Skeletal muscle tissue (tissue), 4 donors: ENCODE measurements around the gene PCDHGB3. TPM values are rescaled to one million over a fixed set of nuclear protein-coding genes. Genes with fewer than 3 reads are reported as not detected.
"Not testable (repeated sequence)": the region's sequence is repeated elsewhere in the genome, so short reads cannot be mapped to it uniquely, and the experiment has no call there.

Experiments
- H3K27ac ChIP-seq: one replicate; pipeline ENCODE4 v1.7.0; 2013; ENCODE audit warnings: mild to moderate bottlenecking, low read depth, low read length, inconsistent platforms
- H3K27me3 ChIP-seq, 3 donors: one replicate each; pipeline ENCODE4 v1.7.0; 2013; ENCODE audit warnings: low read length in 3 of 3; ENCODE audit not compliant: control insufficient read depth in 3 of 3, insufficient read depth in 3 of 3
- H3K36me3 ChIP-seq, 3 donors: one replicate each; pipeline ENCODE4 v1.7.0; 2013; ENCODE audit warnings: low read length in 3 of 3; ENCODE audit not compliant: control insufficient read depth in 3 of 3, insufficient read depth in 3 of 3
- H3K4me1 ChIP-seq, 3 donors: one replicate each; pipeline ENCODE4 v1.7.0; 2013; ENCODE audit warnings: low read length in 3 of 3, mild to moderate bottlenecking in 3 of 3; ENCODE audit not compliant: control insufficient read depth in 3 of 3, insufficient read depth in 3 of 3
- H3K4me3 ChIP-seq, 3 donors: one replicate each; pipeline ENCODE4 v1.7.0; 2013; ENCODE audit warnings: low read length in 3 of 3
- H3K9ac ChIP-seq, 3 donors: one replicate each; pipeline ENCODE4 v1.7.0; 2013; ENCODE audit warnings: low read length in 3 of 3, mild to moderate bottlenecking in 3 of 3, moderate library complexity in 2 of 3, low read depth in 1 of 3
- H3K9me3 ChIP-seq, 3 donors: one replicate each; pipeline ENCODE4 v1.7.0; 2013; ENCODE audit warnings: low read length in 3 of 3; ENCODE audit not compliant: control insufficient read depth in 3 of 3
- total RNA-seq: library from RNA; depleted of rRNA; stranded (reverse); fragments of >200 nt; gene quantifications from one replicate; pipeline ENCODE4 v1.2.3, GENCODE V29; 2014
- donor health status: Osteomylitis.

The PCDHGB3 gene
- total RNA-seq, 1 donor from 2014 or later: 3.1 TPM

DNA sequence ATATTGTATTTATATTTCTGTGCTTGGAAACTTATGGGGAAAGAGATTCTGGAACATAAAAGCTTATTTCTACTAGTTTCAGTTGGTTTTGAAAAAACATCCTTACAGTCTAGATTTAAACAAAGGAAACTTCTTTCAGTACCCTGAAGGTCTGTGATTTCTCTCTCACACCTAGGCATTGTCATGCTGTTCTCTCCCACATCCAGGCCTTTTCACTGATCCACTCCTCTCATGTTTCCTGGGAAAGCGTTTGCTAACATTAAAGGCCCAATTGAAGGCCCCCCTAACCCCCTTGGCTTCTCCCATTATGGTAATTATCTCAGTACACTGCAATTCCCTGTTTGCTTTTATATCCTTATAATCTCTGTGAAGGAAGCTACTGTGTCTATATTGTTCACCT lies 27.3 kb upstream of the PCDHGB3 start:
- H3K4me3 ChIP-seq: peak overlapping the region in 1 of 3 donors; percentile 11

DNA sequence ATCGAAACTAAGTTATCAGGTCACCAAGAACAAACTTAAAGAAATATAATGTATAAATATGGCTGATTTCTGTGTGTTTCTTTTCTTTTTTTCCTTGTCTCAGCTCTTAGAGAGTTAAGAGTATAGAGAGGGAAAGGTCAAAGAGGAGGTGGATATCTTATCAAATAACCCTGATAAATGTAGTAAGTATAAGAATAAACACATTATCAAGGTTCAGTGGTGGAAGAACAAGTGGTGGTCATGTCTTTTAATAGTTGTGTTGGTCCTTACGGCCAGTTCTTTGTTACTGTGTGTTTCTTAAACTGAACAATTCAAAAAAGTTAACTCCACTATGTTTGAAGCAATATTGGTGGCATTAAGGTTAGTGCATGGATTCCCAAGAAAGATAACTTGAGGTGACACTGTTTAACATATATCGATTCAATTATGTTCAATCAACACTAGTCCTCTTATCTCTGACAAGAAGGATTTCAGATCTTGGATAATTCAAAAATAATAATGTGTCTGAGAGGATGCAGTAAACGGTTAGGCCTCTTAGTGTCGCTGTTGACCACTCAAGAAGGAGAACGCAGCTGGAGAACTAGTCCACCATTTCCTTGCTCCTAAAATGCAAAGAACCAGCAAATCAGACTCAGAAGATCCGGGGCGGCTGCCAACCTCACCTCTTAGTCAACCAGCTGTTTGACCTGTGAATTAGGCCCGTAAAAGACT lies 26.6 kb upstream of the PCDHGB3 start, which contains the start of gene PCDHGA3:
TSS of gene PCDHGA3 (plus strand) at position 588 of the 711 bp plus-strand sequence. CDS start 205 bp downstream, outside the sequence.
- H3K9me3 ChIP-seq: peaks cover 12 to 31% (median 27%) of the 10 kb centered on the region in 3 donors
- H3K4me3 ChIP-seq: peak within 1 kb of the TSS; percentile 61 to 66 (median 65)
- H3K4me1 ChIP-seq: no peaks in the 10 kb centered on the region
- no peaks in the 10 kb centered on the region for H3K36me3 ChIP-seq
- peaks cover 0 to 10% (median 7%) of the 10 kb centered on the region in 3 donors for H3K27me3 ChIP-seq
- peak within 1 kb of the TSS; percentile 65 for H3K27ac ChIP-seq
- peak within 1 kb of the TSS; percentile 38 to 60 (median 57) for H3K9ac ChIP-seq

More for the DNA sequence above, 27.3 kb upstream of the PCDHGB3 start:
- Histone ChIP-seq H3K9ac (peak overlapping the region in 1 of 3 donors; percentile 36), H3K9me3 (peaks cover 11 to 33% (median 30%) of the 10 kb centered on the region in 3 donors), H3K4me1 (no peaks in the 10 kb centered on the region), H3K27me3 (peaks cover 0 to 10% (median 7%) of the 10 kb centered on the region in 3 donors), H3K27ac (peak overlapping the region; percentile 26), H3K36me3 (no peaks in the 10 kb centered on the region)

DNA sequence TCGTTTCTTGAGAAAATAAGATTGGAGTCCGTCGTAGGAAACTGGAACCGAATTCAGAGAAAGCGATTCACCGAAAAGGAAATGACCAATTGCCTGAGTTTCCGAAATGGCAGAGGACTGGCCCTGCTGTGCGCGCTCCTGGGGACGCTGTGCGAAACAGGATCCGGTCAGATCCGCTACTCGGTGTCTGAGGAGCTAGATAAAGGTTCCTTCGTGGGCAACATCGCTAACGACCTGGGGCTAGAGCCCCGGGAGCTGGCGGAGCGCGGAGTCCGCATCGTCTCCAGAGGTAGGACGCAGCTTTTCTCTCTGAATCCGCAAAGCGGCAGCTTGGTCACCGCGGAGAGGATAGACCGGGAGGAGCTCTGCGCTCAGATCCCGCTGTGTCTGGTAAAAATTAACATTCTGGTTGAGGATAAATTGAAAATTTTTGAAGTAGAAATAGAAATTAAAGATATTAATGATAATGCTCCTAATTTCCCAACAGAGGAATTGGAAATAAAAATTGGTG lies 26.0 kb upstream of the PCDHGB3 start:
- H3K4me1 ChIP-seq: no peaks in the 10 kb centered on the region
- no peaks in the 10 kb centered on the region for H3K36me3 ChIP-seq
- H3K9ac ChIP-seq: peak overlapping the region; percentile 38 to 60 (median 57)
- H3K27me3 ChIP-seq: peaks cover 0 to 10% (median 1%) of the 10 kb centered on the region in 3 donors
- H3K9me3 ChIP-seq: peaks cover 8 to 29% (median 25%) of the 10 kb centered on the region in 3 donors
- peak overlapping the region; percentile 61 to 66 (median 65) for H3K4me3 ChIP-seq
- peak overlapping the region; percentile 65 for H3K27ac ChIP-seq

DNA sequence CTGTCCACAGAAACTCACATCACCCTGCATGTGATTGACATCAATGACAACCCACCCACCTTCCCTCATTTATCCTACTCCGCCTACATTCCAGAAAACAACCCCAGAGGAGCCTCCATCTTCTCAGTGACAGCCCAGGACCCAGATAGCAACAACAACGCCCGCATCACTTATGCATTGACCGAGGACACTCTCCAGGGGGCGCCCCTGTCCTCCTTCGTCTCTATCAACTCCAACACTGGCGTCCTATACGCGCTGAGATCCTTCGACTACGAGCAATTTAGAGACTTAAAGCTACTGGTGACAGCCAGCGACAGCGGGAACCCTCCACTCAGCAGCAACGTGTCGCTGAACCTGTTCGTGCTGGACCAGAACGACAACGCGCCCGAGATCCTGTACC lies 24.7 kb upstream of the PCDHGB3 start:
- no peaks in the 10 kb centered on the region for H3K36me3 ChIP-seq
- H3K4me1 ChIP-seq: no peaks in the 10 kb centered on the region
- H3K9me3 ChIP-seq: peaks cover 11 to 20% (median 12%) of the 10 kb centered on the region in 3 donors
- H3K27me3 ChIP-seq: peaks cover 0 to 7% (median 0%) of the 10 kb centered on the region in 3 donors
- H3K27ac ChIP-seq: no peak overlapping the region
- H3K9ac ChIP-seq: no peak overlapping the region
- no peak overlapping the region for H3K4me3 ChIP-seq

DNA sequence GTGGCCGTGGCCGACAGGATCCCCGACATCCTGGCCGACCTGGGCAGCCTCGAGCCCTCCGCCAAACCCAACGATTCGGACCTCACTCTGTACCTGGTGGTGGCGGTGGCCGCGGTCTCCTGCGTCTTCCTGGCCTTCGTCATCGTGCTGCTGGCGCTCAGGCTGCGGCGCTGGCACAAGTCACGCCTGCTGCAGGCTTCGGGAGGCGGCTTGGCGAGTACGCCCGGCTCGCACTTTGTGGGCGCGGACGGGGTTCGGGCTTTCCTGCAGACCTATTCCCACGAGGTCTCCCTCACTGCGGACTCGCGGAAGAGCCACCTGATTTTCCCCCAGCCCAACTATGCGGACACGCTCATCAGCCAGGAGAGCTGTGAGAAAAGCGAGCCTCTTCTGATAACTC lies 24.0 kb upstream of the PCDHGB3 start:
- peaks cover 0 to 10% (median 4%) of the 10 kb centered on the region in 3 donors for H3K27me3 ChIP-seq
- not testable (repeated sequence) for H3K9ac ChIP-seq, H3K36me3 ChIP-seq, H3K27ac ChIP-seq, H3K4me3 ChIP-seq, H3K4me1 ChIP-seq
- H3K9me3 ChIP-seq: peaks cover 11 to 23% (median 18%) of the 10 kb centered on the region in 3 donors

DNA sequence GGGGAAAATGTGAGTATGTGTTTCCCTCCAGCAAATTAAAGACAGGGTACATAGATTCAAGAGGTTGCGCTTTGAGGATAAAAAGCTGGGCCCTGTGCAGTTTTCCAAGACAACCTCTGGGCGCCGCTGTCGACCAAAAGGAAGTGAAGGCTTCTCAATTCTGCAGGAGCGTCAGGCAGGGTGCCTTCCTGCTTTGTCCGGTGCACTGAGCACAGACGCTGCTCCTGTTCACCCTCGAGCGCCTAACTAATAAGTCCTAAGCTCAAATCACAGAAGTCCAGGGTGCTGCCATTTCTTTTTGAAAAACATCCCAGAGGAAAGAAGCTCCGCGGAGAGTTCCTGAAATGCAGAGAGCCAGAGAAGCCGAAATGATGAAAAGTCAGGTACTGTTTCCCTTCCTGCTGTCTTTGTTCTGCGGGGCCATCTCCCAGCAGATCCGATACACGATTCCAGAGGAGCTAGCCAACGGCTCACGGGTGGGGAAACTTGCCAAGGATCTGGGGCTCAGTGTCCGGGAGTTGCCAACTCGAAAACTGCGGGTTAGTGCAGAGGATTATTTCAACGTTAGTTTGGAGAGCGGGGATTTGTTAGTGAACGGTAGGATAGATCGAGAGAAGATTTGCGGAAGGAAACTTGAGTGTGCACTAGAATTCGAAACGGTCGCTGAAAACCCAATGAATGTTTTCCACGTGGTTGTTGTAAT lies 20.0 kb upstream of the PCDHGB3 start, which contains the start of gene PCDHGB1:
TSS of gene PCDHGB1 (plus strand) at position 183 of the 703 bp plus-strand sequence. CDS start at position 345, 162 bp downstream.
- Histone ChIP-seq H3K9ac (peak within 1 kb of the TSS in 1 of 3 donors; percentile 25), H3K36me3 (peaks cover 0 to 3% (median 2%) of the 10 kb centered on the region in 3 donors), H3K27me3 (peaks cover 0 to 21% (median 9%) of the 10 kb centered on the region in 3 donors), H3K27ac (no peak within 1 kb of the TSS), H3K9me3 (peaks cover 13 to 22% (median 15%) of the 10 kb centered on the region in 3 donors), H3K4me1 (no peaks in the 10 kb centered on the region), H3K4me3 (peak within 1 kb of the TSS; percentile 28 to 37 (median 35))

DNA sequence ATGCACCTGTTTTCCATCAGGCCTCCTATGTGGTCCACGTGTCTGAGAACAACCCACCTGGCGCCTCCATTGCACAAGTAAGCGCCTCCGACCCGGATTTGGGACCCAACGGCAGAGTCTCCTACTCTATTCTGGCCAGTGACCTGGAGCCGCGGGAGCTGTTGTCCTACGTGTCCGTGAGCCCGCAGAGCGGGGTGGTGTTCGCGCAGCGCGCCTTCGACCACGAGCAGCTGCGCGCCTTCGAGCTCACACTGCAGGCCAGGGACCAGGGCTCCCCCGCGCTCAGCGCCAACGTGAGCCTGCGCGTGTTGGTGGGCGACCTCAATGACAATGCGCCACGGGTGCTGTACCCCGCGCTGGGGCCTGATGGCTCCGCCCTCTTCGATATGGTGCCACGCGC lies 18.5 kb upstream of the PCDHGB3 start:
- Histone ChIP-seq H3K4me1 (no peaks in the 10 kb centered on the region), H3K9me3 (peaks cover 24 to 30% (median 26%) of the 10 kb centered on the region in 3 donors)

DNA sequence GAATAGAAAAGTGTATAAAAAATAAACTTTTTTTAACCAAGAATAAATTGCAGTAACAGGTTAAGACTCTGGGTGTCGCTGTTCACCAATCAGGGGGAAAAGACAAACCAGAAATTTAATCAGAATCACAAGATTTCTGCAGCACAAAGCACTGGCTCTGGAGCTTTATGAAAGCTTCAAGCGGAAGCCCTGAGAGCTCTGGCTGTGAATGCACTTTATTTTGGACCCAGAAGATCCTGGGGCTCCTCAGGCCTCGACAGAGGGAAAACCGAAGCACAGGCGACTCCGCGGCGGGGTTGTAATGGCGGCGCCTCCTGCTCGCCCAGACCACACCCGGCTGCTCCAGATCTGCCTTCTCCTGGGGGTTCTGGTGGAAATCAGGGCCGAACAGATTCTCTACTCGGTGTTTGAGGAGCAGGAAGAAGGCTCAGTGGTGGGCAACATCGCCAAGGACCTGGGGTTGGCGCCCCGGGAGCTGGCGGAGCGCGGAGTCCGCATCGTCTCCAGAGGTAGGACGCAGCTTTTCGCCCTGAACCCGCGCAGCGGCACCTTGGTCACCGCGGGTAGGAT lies 15.1 kb upstream of the PCDHGB3 start, which contains the start of gene PCDHGA4:
TSS of gene PCDHGA4 (plus strand) at position 122 of the 570 bp plus-strand sequence. CDS start at position 209, 87 bp downstream.
- H3K9ac ChIP-seq: peak within 1 kb of the TSS in 1 of 3 donors; percentile 42
- H3K4me3 ChIP-seq: peak within 1 kb of the TSS; percentile 48 to 61 (median 54)

More for the DNA sequence above, 18.5 kb upstream of the PCDHGB3 start:
- Histone ChIP-seq H3K27me3 (peaks cover 0 to 21% (median 11%) of the 10 kb centered on the region in 3 donors), H3K27ac (no peak overlapping the region), H3K36me3 (peaks cover 0 to 3% (median 2%) of the 10 kb centered on the region in 3 donors), H3K9ac (no peak overlapping the region), H3K4me3 (no peak overlapping the region)

DNA sequence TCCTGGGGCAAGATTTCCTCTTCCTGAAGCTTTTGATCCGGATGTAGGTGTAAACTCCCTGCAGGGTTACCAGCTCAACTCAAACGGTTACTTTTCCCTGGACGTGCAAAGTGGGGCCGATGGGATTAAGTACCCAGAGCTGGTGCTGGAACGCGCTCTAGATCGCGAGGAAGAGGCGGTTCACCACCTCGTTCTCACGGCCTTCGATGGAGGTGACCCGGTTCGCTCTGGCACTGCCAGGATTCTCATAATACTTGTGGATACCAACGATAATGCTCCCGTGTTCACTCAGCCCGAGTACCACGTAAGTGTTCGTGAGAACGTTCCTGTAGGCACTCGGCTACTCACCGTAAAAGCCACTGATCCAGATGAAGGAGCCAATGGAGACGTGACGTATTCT lies 14.4 kb upstream of the PCDHGB3 start:
- Histone ChIP-seq H3K36me3 (peaks cover 0 to 4% (median 2%) of the 10 kb centered on the region in 3 donors), H3K4me1 (peaks cover 0 to 4% (median 0%) of the 10 kb centered on the region in 3 donors), H3K4me3 (peak overlapping the region; percentile 45 to 54 (median 48)), H3K27me3 (peaks cover 0 to 36% (median 16%) of the 10 kb centered on the region in 3 donors), H3K27ac (no peak overlapping the region), H3K9ac (no peak overlapping the region), H3K9me3 (peaks cover 23 to 39% (median 28%) of the 10 kb centered on the region in 3 donors)

More for the DNA sequence above, 15.1 kb upstream of the PCDHGB3 start, which contains the start of gene PCDHGA4:
- Histone ChIP-seq H3K36me3 (peaks cover 0 to 4% (median 2%) of the 10 kb centered on the region in 3 donors), H3K4me1 (peaks cover 0 to 4% (median 0%) of the 10 kb centered on the region in 3 donors), H3K27ac (no peak within 1 kb of the TSS), H3K9me3 (peaks cover 23 to 40% (median 28%) of the 10 kb centered on the region in 3 donors), H3K27me3 (peaks cover 0 to 29% (median 18%) of the 10 kb centered on the region in 3 donors)
